HFFc6 (cell line): Measurements from ENCODE around the gene SGCE. TPM values are rescaled to one million over a fixed set of nuclear protein-coding genes. Genes with fewer than 3 reads are reported as not detected.

ENCODE experiments used
- DNase-seq: peaks from one replicate; pipeline ENCODE4 v3.0.0-alpha.2; 2018
- H3K27ac Mint-ChIP-seq: 2 replicates; pipeline ENCODE4 v1.8.0; 2020; ENCODE audit warnings: mild to moderate bottlenecking, mixed read lengths
- H3K27me3 Mint-ChIP-seq: 2 replicates; pipeline ENCODE4 v1.8.0; 2021; ENCODE audit warnings: mild to moderate bottlenecking, moderate library complexity, mixed read lengths; ENCODE audit not compliant: insufficient read depth
- H3K36me3 Mint-ChIP-seq: 2 replicates; pipeline ENCODE4 v1.8.0; 2021; ENCODE audit warnings: low read depth, mixed read lengths
- H3K4me1 Mint-ChIP-seq: 2 replicates; pipeline ENCODE4 v1.8.0; 2020; ENCODE audit warnings: low read depth, mixed read lengths
- H3K4me3 Mint-ChIP-seq: 2 replicates; pipeline ENCODE4 v1.8.0; 2020; ENCODE audit warnings: mild to moderate bottlenecking, moderate library complexity, mixed read lengths
- H3K9me3 Mint-ChIP-seq: 2 replicates; pipeline ENCODE4 v1.8.0; 2020; ENCODE audit warnings: mild to moderate bottlenecking, mixed read lengths
- total RNA-seq, 6 experiments: library from RNA; stranded (reverse); fragmentation: NEBNext Ultra II Directional; extraction: Animal tissue kit (Norgen Biotek cat#: 25700); gene quantifications; 2 replicates in 1 of 6; 3 replicates in 5 of 6; pipeline ENCODE4 v1.2.3, GENCODE V29; 2021
- TF ChIP-seq, protein P1 (sequence below): fragments of 200-600 bp; sonication (generic); IDR thresholded peaks from 2 replicates; pipeline ENCODE4 v1.5.0; 2021; ENCODE audit warnings: antibody characterized with exemption, mild to moderate bottlenecking

The SGCE gene
- total RNA-seq, 6 experiments from 2014 or later, result 30.2 to 52.7 (median 49.0) TPM

DNA sequence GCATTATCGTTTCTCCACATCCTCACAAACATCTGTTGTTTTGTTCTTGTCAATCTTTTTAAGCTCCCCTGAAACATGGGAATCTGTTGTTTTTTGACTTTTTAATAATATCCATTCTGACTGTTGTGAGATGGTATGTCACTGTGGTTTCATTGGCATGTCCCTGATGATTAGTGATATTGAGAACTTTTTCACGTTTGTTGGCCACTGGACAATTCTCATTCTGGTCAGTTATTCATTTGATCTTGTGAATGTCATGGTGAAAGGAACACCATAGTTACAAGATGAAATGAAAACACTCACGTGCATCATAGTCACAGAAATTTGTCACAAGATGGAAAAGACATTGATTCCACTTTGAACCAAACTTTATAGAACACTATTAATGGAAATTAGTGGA lies 20.5 kb upstream of the SGCE start:
- peaks cover 2% of the 10 kb centered on the region for H3K27me3 Mint-ChIP-seq
- no peak overlapping the region for H3K4me3 Mint-ChIP-seq
- H3K36me3 Mint-ChIP-seq, result no peaks in the 10 kb centered on the region
- H3K4me1 Mint-ChIP-seq, result no peaks in the 10 kb centered on the region
- DNase-seq, result no peak
- no peak overlapping the region for H3K27ac Mint-ChIP-seq
- H3K9me3 Mint-ChIP-seq, result no peaks in the 10 kb centered on the region
- TF ChIP-seq, protein P1, sequence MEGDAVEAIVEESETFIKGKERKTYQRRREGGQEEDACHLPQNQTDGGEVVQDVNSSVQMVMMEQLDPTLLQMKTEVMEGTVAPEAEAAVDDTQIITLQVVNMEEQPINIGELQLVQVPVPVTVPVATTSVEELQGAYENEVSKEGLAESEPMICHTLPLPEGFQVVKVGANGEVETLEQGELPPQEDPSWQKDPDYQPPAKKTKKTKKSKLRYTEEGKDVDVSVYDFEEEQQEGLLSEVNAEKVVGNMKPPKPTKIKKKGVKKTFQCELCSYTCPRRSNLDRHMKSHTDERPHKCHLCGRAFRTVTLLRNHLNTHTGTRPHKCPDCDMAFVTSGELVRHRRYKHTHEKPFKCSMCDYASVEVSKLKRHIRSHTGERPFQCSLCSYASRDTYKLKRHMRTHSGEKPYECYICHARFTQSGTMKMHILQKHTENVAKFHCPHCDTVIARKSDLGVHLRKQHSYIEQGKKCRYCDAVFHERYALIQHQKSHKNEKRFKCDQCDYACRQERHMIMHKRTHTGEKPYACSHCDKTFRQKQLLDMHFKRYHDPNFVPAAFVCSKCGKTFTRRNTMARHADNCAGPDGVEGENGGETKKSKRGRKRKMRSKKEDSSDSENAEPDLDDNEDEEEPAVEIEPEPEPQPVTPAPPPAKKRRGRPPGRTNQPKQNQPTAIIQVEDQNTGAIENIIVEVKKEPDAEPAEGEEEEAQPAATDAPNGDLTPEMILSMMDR, result no peak

- Mint-ChIP-seq H3K27ac (no peak overlapping the region), H3K27me3 (peaks cover 2% of the 10 kb centered on the region), H3K4me3 (no peak overlapping the region), H3K36me3 (no peaks in the 10 kb centered on the region), H3K9me3 (no peaks in the 10 kb centered on the region), H3K4me1 (no peaks in the 10 kb centered on the region)
- no peak for DNase-seq
- TF ChIP-seq, protein P1, result no peak
These were observed 19.4 kb upstream of the SGCE start for GRCh38 chr7:94675356-94675755.

DNA sequence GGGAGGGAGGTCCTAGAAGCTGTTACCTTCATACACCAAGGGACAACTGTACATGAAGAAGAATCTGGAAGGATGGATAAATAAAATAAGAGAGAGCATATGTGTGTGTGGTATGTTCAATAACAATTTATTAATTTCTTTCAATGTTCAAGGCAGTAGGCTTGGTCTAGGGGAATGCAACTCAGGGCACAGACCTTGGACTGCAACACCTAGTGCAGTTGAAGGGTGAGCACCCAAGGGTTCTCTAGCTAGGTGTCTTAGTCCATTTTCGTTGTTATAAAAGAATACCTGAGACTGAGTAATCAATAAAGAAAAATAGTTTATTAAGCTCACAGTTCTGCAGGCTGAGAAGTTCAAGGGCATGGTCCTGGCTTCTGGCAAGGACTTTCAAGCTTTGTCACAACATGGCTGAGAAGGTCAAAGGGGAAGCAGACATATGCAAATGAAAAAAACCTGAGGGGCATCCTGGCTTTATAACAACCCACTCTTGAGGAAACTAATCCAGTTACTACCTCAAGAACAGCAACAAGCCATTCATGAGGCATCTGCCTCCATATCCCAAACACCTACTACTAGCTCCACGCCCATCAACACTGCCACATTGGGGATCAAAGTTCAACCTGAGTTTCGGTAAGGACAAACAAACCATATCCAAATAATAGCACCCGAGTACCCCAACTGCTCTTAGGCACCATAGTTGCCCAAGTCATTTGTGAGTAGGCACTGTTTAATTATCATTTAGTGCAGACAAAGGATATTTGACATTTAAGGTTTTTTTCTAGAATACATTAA lies 15.7 kb upstream of the SGCE start:
- Mint-ChIP-seq H3K36me3 (no peaks in the 10 kb centered on the region), H3K27ac (no peak overlapping the region), H3K4me1 (no peaks in the 10 kb centered on the region), H3K4me3 (no peak overlapping the region), H3K27me3 (no peaks in the 10 kb centered on the region), H3K9me3 (no peaks in the 10 kb centered on the region)
- TF ChIP-seq, protein P1, result no peak
- DNase-seq, result no peak

- no peak for DNase-seq
- H3K27ac Mint-ChIP-seq, result no peak overlapping the region
- H3K4me1 Mint-ChIP-seq, result no peaks in the 10 kb centered on the region
- no peak overlapping the region for H3K4me3 Mint-ChIP-seq
- no peaks in the 10 kb centered on the region for H3K9me3 Mint-ChIP-seq
- no peaks in the 10 kb centered on the region for H3K27me3 Mint-ChIP-seq
- TF ChIP-seq, protein P1, result no peak
- no peaks in the 10 kb centered on the region; the same call in 1 of the 2 replicates for H3K36me3 Mint-ChIP-seq
These were observed 14.0 kb upstream of the SGCE start for GRCh38 chr7:94669773-94670495.

DNA sequence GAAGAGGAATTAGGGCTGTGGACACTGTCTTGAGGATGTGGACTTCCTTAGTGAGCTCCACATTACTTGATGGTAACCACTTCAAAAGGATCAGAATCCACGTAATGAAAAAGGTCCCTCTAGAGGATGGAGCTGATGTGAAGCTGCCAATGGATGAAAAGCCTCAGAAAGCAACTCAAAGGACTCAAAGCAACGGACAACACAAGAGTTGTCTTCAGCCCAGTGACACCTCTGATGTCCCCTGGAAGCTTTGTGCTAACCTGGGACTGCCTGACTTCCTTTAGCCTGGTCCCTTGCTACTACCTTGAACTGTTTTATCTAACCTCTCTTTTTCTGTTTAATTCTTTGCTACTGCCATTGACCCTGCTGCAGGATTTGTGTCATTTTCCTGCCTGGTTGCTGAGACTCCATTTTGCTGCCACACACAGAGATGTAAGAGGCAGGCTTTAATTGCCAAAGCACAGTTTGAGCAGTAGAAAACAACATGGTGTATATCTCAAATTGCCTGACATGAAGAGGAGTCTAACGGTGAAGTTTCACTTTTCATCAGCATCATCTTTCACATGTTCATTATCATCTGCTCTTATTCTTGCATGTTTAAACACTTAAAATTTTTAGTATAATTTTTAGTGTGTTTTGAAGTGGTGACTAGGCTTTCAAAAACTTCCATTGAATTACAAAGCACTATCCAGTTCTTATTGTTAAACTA lies 11.1 kb upstream of the SGCE start:
- no peak for DNase-seq
- Mint-ChIP-seq H3K4me1 (no peaks in the 10 kb centered on the region), H3K27me3 (no peaks in the 10 kb centered on the region), H3K4me3 (no peak overlapping the region), H3K9me3 (no peaks in the 10 kb centered on the region), H3K36me3 (peaks cover 5% of the 10 kb centered on the region; the same call in 1 of the 2 replicates), H3K27ac (no peak overlapping the region)
- TF ChIP-seq, protein P1, result no peak
